ENCODE results near the gene TOGARAM1.

TOGARAM1 gene

DNA sequence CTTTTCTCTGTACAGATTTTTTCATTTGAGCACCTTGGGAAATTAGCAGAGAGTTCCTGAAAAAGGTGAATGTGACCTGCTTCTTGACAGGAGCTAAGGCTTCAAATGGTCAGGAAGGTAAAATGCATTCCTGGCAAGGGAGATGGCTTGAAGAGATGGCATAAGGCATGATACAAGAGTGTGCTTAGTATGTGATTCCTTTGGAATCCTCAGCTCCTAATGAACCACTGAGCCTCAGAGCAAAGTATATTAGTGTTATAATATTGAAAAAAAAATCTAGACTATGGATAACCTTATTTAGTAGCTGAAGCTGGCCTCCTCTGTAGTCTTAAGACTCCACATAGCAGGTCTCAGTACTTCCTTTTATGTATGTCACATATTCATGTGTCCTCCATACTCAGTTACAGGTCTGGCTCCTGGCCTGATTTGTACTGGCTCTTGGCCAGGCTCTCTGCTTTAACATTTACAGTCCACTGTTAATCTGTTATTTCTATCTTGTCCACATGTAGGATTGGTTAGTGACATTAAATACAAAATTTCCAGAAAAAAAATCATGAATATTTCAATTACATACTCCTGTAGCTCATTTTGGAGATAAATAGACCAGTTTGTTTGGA is 17.9 kb downstream of the TOGARAM1 start:
- DNase-seq (ENCODE audit: low read depth): no peak
- TF ChIP-seq, protein P1, sequence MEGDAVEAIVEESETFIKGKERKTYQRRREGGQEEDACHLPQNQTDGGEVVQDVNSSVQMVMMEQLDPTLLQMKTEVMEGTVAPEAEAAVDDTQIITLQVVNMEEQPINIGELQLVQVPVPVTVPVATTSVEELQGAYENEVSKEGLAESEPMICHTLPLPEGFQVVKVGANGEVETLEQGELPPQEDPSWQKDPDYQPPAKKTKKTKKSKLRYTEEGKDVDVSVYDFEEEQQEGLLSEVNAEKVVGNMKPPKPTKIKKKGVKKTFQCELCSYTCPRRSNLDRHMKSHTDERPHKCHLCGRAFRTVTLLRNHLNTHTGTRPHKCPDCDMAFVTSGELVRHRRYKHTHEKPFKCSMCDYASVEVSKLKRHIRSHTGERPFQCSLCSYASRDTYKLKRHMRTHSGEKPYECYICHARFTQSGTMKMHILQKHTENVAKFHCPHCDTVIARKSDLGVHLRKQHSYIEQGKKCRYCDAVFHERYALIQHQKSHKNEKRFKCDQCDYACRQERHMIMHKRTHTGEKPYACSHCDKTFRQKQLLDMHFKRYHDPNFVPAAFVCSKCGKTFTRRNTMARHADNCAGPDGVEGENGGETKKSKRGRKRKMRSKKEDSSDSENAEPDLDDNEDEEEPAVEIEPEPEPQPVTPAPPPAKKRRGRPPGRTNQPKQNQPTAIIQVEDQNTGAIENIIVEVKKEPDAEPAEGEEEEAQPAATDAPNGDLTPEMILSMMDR (conservative IDR thresholded peaks at IDR 0.05; ENCODE audit: low read depth, low read length): no peak
- H3K4me3 ChIP-seq (ENCODE audit: low read length): no peak overlapping the region

DNA sequence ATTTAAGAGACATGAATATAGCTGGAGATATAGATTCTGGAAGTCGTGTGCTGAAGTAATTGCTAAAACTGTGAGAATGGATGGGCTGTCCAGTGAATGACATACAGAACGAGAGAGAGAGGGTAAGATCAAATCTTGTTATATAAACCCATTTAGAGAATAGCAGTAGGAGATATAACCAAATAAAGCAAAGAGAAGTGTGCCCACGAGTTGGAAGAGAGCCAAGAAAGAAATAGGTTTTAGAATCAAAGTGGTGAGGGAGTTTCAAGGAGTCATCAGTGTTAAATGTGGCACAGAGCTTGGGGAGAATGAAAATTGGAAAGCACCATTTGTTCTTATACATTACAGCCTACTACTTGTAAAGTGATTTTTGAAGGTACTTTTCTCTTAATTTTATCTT is 19.2 kb downstream of the TOGARAM1 start:
- DNase-seq (ENCODE audit: low read depth): no peak
- TF ChIP-seq, protein P1 (conservative IDR thresholded peaks at IDR 0.05; ENCODE audit: low read depth, low read length): no peak
- H3K4me3 ChIP-seq (ENCODE audit: low read length): no peak overlapping the region

DNA sequence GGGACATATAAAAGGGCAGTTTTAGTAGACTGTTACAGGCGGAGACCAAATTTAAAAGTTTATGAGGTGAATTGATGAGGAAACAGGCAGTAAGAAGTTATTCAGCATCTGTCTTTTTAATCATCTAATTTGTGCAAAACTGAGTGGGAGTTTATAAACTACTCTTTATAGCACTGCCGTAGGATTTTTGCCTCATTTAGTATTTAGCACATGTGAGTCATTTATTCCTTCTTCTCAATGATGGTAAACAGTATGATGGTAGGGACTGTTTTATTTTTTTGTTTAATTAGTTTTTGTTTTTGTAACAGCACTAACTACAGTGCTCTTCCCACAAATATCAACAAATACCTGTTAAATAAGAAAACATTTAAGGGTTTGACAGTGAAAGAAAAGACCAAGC is 20.6 kb downstream of the TOGARAM1 start:
- H3K4me3 ChIP-seq (ENCODE audit: low read length): no peak overlapping the region
- DNase-seq (ENCODE audit: low read depth): no peak
- TF ChIP-seq, protein P1 (conservative IDR thresholded peaks at IDR 0.05; ENCODE audit: low read depth, low read length): no peak

DNA sequence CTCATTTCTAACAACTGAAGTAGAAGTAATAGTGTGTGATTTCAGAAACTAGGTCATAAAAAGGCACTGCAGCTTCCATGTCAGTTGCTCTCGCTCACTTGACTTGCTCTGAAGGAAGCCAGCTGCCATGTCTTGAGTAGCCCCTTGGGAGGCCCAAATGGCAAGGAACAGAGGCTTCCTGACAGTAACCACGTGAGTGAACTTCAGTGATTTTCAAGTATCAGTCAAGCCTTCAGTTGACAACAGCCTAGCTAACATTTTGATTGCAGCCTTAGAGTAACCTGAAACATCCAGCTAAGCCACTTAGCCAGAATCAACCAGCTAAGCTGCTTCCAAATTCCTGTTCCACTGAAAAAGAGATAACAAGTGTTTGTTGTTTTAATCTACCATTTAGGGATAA is 26.7 kb downstream of the TOGARAM1 start:
- TF ChIP-seq, protein P1 (conservative IDR thresholded peaks at IDR 0.05; ENCODE audit: low read depth, low read length): no peak
- no peak for DNase-seq (ENCODE audit: low read depth)

DNA sequence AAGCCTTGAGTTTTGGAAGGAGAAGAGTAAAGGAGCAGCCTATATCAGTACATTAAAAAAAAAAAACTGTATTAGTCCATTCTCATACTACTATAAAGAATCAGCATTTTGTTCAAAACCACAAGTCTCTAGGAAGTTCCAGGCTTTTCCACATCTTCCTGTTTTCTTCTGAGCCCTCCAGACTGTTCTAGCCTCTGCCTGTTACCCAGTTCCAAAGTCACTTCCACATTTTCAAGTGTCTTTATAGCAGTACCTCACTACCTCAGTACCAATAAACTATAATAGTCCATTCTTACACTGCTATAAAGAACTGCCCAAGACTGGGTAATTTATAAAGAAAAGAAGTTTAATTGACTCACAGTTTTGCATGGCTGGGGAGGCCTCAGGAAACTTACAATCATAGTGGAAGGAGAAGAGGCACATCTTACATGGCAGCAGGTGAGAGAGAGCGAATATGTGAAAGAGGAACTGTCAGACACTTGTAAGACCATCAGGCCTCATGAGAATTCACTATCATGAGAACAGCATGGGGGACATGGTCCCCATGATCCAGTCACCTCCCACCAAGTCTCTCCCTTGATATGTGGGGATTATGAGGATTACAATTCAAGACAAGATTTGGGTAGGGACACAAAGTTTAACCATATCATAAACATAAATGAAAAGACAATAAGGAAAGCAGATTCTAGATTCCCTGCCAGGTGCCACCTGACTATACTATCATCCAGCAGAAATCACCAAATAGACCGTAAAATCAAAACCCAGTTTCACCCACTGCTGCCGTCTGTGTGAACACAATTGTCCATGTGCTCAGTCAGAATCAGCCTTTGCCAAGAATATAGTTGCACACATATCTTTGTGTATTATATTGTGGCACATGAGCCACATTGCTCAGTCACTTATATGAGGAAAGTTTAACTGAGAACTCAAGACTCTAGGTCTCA is 27.8 kb downstream of the TOGARAM1 start:
- DNase-seq (ENCODE audit: low read depth): no peak
- TF ChIP-seq, protein P1 (conservative IDR thresholded peaks at IDR 0.05; ENCODE audit: low read depth, low read length): no peak
- H3K4me3 ChIP-seq (ENCODE audit: low read length): no peak overlapping the region

More for the DNA sequence above, 26.7 kb downstream of the TOGARAM1 start:
- no peak overlapping the region for H3K4me3 ChIP-seq (ENCODE audit: low read length)

DNA sequence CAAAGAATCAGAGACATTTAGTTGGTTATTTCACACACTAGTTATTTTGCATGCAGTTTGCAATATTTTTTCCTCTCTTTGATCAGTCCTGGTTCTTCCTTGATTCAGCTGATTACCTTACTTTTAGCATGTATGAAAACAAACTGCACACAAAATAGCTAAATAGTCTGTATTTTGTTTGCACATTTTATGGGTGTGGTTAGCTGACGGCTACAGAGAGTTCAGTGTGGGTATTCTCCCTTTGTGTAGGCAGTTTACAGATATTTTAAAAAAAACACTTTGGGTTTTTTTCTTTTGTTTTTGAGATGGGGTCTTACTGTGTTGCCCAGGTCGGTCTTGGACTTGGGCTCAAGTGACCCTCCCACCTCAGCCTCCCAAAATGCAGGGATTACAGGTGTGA is 28.5 kb downstream of the TOGARAM1 start:
- TF ChIP-seq, protein P1 (conservative IDR thresholded peaks at IDR 0.05; ENCODE audit: low read depth, low read length): no peak
- no peak overlapping the region for H3K4me3 ChIP-seq (ENCODE audit: low read length)

More for the DNA sequence above, 28.5 kb downstream of the TOGARAM1 start:
- DNase-seq (ENCODE audit: low read depth): no peak

Measured in retinal pigment epithelial cell (primary cell).